Measurements from ENCODE around the gene RAD51B.

- TF ChIP-seq ZNF256 (CRISPR knock-in tag; conservative IDR thresholded peaks at IDR 0.05) (no peak), CBX2 (IDR thresholded peaks at IDR 0.05; ENCODE audit: low read depth, low read length) (no peak), CBX2 (CRISPR knock-in tag; IDR thresholded peaks at IDR 0.05; ENCODE audit: low read depth) (no peak), RXRB (CRISPR knock-in tag; IDR thresholded peaks at IDR 0.05; ENCODE audit: borderline replicate concordance) (no peak), ZMAT3 (CRISPR knock-in tag; conservative IDR thresholded peaks at IDR 0.05) (no peak), MIXL1 (CRISPR knock-in tag; IDR thresholded peaks at IDR 0.05) (no peak), ZSCAN20 (CRISPR knock-in tag; IDR thresholded peaks at IDR 0.05; ENCODE audit: borderline replicate concordance) (no peak), ZNF350 (CRISPR knock-in tag; IDR thresholded peaks at IDR 0.05; ENCODE audit: borderline replicate concordance, low read depth) (no peak), ELF4 (CRISPR knock-in tag; IDR thresholded peaks at IDR 0.05; ENCODE audit: borderline replicate concordance) (no peak), POLR2AphosphoS5 (IDR thresholded peaks at IDR 0.05; ENCODE audit: low read depth, low read length) (no peak), KDM6A (CRISPR knock-in tag; IDR thresholded peaks at IDR 0.05; ENCODE audit: low read depth) (no peak), ZNF749 (CRISPR knock-in tag; IDR thresholded peaks at IDR 0.05; ENCODE audit: borderline replicate concordance) (no peak)
- TF ChIP-seq, protein P1, sequence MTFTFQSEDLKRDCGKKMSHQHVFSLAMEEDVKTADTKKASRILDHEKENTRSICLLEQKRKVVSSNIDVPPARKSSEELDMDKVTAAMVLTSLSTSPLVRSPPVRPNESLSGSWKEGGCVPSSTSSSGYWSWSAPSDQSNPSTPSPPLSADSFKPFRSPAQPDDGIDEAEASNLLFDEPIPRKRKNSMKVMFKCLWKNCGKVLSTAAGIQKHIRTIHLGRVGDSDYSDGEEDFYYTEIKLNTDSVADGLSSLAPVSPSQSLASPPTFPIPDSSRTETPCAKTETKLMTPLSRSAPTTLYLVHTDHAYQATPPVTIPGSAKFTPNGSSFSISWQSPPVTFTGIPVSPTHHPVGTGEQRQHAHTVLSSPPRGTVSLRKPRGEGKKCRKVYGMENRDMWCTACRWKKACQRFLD (CRISPR knock-in tag; IDR thresholded peaks at IDR 0.05; ENCODE audit: borderline replicate concordance) = no peak
Observed at GRCh38 chr14:68124050-68124449, 304.5 kb downstream of the RAD51B start.

Measured in HepG2 (cell line).